Esophagus muscularis mucosa (tissue), 4 donors: ENCODE data around the gene PCDHGA4. TPM values are rescaled to one million over a fixed set of nuclear protein-coding genes. Genes with fewer than 3 reads are reported as not detected.

ENCODE experiments used
- DNase-seq: peaks from one replicate; pipeline ENCODE4 v3.0.0-alpha.2; 2017; ENCODE audit errors: extremely low spot score
- H3K27ac ChIP-seq, 4 donors: fragments of 200-600 bp; sonication (generic); replicated peaks in 1 of 4; 1 replicate in 3 of 4; 2 replicates in 1 of 4; pipeline ENCODE4 v1.5.1; 2016 to 2019; ENCODE audit warnings: mild to moderate bottlenecking in 1 of 4
- H3K27me3 ChIP-seq, 4 donors: fragments of 200-600 bp; sonication (generic); one replicate each; pipeline versions ENCODE4 v1.5.1 to v1.6.0; 2016 to 2019
- H3K36me3 ChIP-seq, 4 donors: fragments of 200-600 bp; sonication (generic); one replicate each; pipeline ENCODE4 v1.5.1; 2016 to 2019
- H3K4me1 ChIP-seq, 4 donors: fragments of 200-600 bp; sonication (generic); one replicate each; pipeline ENCODE4 v1.5.1; 2016 to 2019
- H3K4me3 ChIP-seq, 4 donors: fragments of 200-600 bp; sonication (generic); 1 replicate in 2 of 4; 2 replicates in 2 of 4; pipeline ENCODE4 v1.5.1; 2016 to 2019; ENCODE audit warnings: mild to moderate bottlenecking in 4 of 4, moderate library complexity in 1 of 4
- H3K9me3 ChIP-seq, 4 donors: fragments of 200-600 bp; sonication (generic); 1 replicate in 3 of 4; 2 replicates in 1 of 4; pipeline ENCODE4 v1.5.1; 2016 to 2019
- EP300 ChIP-seq: sonication (generic); formaldehyde crosslinking; IDR thresholded peaks from one replicate; pipeline ENCODE4 v1.6.1; 2017; ENCODE audit warnings: antibody characterized with exemption
- POLR2A ChIP-seq: fragments of 450-650 bp; IDR thresholded peaks from one replicate; pipeline ENCODE4 v1.6.1; 2017; ENCODE audit warnings: antibody characterized with exemption, moderate library complexity, mild to moderate bottlenecking, low read depth
- POLR2AphosphoS5 ChIP-seq, 2 donors: sonication (generic); formaldehyde crosslinking; IDR thresholded peaks; one replicate each; pipeline ENCODE4 v1.6.1; 2017; ENCODE audit warnings: antibody characterized with exemption in 2 of 2
- WGBS: methylation state at CpG from one replicate; pipeline ENCODE4 v1.1.5; 2018; 5-methylcytosine and 5-hydroxymethylcytosine counted together
- intact Hi-C: fragments of 100-400 bp; cut with DNase I; formaldehyde crosslinking; loops from one replicate; pipeline ENCODE4 v1.15.1; 2023
- total RNA-seq, 4 donors: library from RNA; depleted of rRNA; stranded (reverse); fragments of >200 nt; gene quantifications; one replicate each; pipeline versions ENCODE4 v1.1.0 to v1.2.1, GENCODE V29; 2016
- TF ChIP-seq, protein P1 (sequence below), 3 experiments: fragments of 200-600 bp in 2 of 3; fragments of 450-650 bp in 1 of 3; sonication (generic) in 2 of 3; IDR thresholded peaks; one replicate each; pipeline ENCODE4 v1.5.1; 2017 to 2019; ENCODE audit warnings: antibody characterized with exemption in 3 of 3, mild to moderate bottlenecking in 2 of 3, moderate library complexity in 1 of 3

PCDHGA4 gene
- total RNA-seq, 4 donors from 2014 or later, result 3.6 to 7.9 (median 4.6) TPM

DNA sequence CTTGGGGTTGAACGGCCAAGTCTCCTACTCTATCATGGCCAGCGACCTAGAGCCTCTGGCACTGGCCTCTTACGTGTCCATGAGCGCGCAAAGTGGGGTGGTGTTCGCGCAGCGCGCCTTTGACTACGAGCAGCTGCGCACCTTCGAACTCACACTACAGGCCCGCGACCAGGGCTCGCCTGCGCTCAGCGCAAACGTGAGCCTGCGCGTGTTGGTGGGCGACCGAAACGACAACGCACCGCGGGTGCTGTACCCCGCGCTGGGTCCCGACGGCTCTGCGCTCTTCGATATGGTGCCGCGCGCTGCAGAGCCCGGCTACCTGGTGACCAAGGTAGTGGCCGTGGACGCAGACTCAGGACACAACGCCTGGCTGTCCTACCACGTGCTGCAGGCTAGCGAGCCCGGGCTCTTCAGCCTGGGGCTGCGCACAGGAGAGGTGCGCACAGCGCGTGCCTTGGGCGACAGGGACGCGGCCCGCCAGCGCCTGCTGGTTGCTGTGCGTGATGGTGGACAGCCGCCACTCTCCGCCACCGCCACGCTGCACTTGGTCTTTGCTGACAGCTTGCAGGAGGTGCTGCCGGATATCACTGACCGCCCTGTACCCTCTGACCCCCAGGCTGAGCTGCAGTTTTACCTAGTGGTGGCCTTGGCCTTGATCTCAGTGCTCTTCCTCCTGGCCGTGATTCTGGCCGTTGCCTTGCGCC is 44.9 kb downstream of the PCDHGA4 start:
- H3K27me3 ChIP-seq, result peaks cover 0 to 9% (median 0%) of the 10 kb centered on the region in 4 donors
- WGBS, result 23% methylated on average over 33 of the region's 61 CpGs
- no peaks in the 10 kb centered on the region for H3K4me1 ChIP-seq
- no peak overlapping the region for H3K27ac ChIP-seq
- H3K36me3 ChIP-seq, result peaks cover 0 to 6% (median 0%) of the 10 kb centered on the region in 4 donors
- TF ChIP-seq POLR2AphosphoS5 (IDR thresholded peaks at IDR 0.05) (no peak), POLR2A (no peak), EP300 (no peak)
- TF ChIP-seq, protein P1, sequence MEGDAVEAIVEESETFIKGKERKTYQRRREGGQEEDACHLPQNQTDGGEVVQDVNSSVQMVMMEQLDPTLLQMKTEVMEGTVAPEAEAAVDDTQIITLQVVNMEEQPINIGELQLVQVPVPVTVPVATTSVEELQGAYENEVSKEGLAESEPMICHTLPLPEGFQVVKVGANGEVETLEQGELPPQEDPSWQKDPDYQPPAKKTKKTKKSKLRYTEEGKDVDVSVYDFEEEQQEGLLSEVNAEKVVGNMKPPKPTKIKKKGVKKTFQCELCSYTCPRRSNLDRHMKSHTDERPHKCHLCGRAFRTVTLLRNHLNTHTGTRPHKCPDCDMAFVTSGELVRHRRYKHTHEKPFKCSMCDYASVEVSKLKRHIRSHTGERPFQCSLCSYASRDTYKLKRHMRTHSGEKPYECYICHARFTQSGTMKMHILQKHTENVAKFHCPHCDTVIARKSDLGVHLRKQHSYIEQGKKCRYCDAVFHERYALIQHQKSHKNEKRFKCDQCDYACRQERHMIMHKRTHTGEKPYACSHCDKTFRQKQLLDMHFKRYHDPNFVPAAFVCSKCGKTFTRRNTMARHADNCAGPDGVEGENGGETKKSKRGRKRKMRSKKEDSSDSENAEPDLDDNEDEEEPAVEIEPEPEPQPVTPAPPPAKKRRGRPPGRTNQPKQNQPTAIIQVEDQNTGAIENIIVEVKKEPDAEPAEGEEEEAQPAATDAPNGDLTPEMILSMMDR (IDR thresholded peaks at IDR 0.05), result no peak
- peaks cover 21 to 94% (median 93%) of the 10 kb centered on the region in 4 donors for H3K9me3 ChIP-seq
- intact Hi-C loops, result no loop called here
- DNase-seq, result no peak
- peak overlapping the region in 2 of 4 donors; percentile 5 to 18 for H3K4me3 ChIP-seq

DNA sequence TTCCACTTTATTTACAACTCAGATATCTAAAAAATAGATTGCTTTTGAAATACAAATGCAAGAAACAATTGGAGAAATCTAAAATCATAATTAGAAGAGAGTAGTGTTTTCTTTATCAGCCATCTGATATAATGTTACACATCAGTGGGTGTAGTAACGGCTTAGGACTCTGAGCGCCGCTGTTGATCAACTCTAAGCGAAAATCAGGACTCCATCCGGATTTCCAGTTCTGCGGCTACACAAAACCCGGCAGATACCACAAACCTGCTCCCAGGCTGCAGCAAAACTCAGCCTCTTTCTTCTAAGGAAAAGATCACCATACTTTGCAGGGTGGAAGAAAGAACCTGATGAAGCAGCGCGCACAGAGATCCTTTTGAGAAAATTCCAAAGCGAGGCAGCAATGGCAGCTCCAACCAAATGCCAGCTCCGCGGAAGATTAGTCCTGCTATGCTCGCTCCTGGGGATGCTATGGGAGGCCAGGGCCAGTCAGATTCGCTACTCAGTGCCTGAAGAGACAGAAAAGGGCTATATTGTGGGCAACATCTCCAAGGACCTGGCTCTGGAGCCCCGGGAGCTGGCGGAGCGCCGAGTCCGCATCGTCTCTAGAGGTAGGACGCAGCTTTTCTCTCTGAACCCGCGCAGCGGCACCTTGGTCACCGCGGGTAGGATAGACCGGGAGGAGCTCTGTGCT is 47.9 kb downstream of the PCDHGA4 start, which contains the start of gene PCDHGA9:
Gene PCDHGA9 (plus strand): TSS at position 226 of the 691 bp plus-strand sequence. CDS start 175 bp downstream, at position 401.
- H3K27ac ChIP-seq, result no peak within 1 kb of the TSS
- intact Hi-C loops, result no loop called here

DNA sequence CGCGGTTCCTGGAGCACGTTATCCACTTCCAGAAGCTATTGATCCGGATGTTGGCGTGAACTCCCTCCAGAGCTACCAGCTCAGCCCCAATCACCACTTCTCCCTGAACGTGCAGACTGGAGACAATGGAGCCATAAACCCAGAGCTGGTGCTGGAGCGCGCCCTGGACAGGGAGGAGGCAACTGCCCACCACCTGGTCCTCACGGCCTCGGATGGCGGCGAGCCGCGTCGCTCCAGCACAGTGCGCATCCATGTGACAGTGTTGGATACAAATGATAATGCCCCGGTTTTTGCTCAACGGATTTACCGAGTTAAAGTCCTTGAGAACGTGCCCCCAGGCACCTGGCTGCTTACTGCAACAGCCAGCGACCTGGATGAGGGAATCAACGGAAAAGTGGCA is 48.6 kb downstream of the PCDHGA4 start:
- TF ChIP-seq POLR2A, result no peak
- TF ChIP-seq EP300, result no peak
- TF ChIP-seq POLR2AphosphoS5 (IDR thresholded peaks at IDR 0.05), result no peak
- TF ChIP-seq, protein P1 (IDR thresholded peaks at IDR 0.05), result no peak
- H3K27ac ChIP-seq, result no peak overlapping the region
- intact Hi-C loops, result no loop called here
- H3K36me3 ChIP-seq, result peaks cover 0 to 6% (median 0%) of the 10 kb centered on the region in 4 donors
- no peak for DNase-seq
- WGBS, result 24% methylated on average over 18 of the region's 22 CpGs
- H3K27me3 ChIP-seq, result peaks cover 0 to 9% (median 0%) of the 10 kb centered on the region in 4 donors
- peaks cover 21 to 99% (median 95%) of the 10 kb centered on the region in 4 donors for H3K9me3 ChIP-seq
- H3K4me3 ChIP-seq, result peak overlapping the region in 3 of 4 donors; percentile 36 to 46 (median 39)
- no peaks in the 10 kb centered on the region for H3K4me1 ChIP-seq

More for the DNA sequence above, 47.9 kb downstream of the PCDHGA4 start, which contains the start of gene PCDHGA9:
- Histone ChIP-seq H3K4me3 (peak within 1 kb of the TSS; percentile 23 to 46 (median 38)), H3K9me3 (peaks cover 21 to 95% (median 92%) of the 10 kb centered on the region in 4 donors), H3K36me3 (peaks cover 0 to 6% (median 0%) of the 10 kb centered on the region in 4 donors), H3K4me1 (no peaks in the 10 kb centered on the region), H3K27me3 (peaks cover 0 to 9% (median 0%) of the 10 kb centered on the region in 4 donors)
- TF ChIP-seq, protein P1 (IDR thresholded peaks at IDR 0.05), result peak in 2 of 3 experiments; percentile 18 to 33
- TF ChIP-seq EP300 (no peak), POLR2AphosphoS5 (IDR thresholded peaks at IDR 0.05) (no peak)
- 12% methylated on average over 27 of the region's 27 CpGs for WGBS
- no peak for DNase-seq

Other genes starting within 250 kb of the PCDHGA4 start
- 1 to 10 TPM; 1.2 to 5.1 (median 3.8) TPM for gene PCDHB4, start 233.2 kb upstream of the PCDHGA4 start, total RNA-seq
- 1 to 10 TPM; 3.6 to 7.4 (median 4.0) TPM for gene PCDHB5, start 219.8 kb upstream of the PCDHGA4 start, total RNA-seq
- 1 to 10 TPM in 1 of 4 donors, under 1 TPM in 3; 0.46 to 1.1 (median 0.83) TPM for gene PCDHB6, start 205.0 kb upstream of the PCDHGA4 start, total RNA-seq
- 1 to 10 TPM; 1.1 to 2.9 (median 2.5) TPM for gene PCDHB7, start 182.4 kb upstream of the PCDHGA4 start, total RNA-seq
- 1 to 10 TPM in 1 of 4 donors, under 1 TPM in 3; 0.33 to 2.0 (median 0.87) TPM for gene PCDHB8, start 177.2 kb upstream of the PCDHGA4 start, total RNA-seq
- 1 to 10 TPM; 3.3 to 5.6 (median 3.9) TPM for gene PCDHB16, start 172.6 kb upstream of the PCDHGA4 start, total RNA-seq
- 1 to 10 TPM; 1.5 to 2.9 (median 2.2) TPM for gene PCDHB9, start 167.9 kb upstream of the PCDHGA4 start, total RNA-seq
- 1 to 10 TPM; 3.3 to 7.9 (median 4.9) TPM for gene PCDHB10, start 162.7 kb upstream of the PCDHGA4 start, total RNA-seq
- 1 to 10 TPM; 1.7 to 4.6 (median 2.9) TPM for gene PCDHB11, start 155.4 kb upstream of the PCDHGA4 start, total RNA-seq
- gene PCDHB12, start 146.3 kb upstream of the PCDHGA4 start, total RNA-seq, result 1 to 10 TPM; 2.2 to 4.3 (median 2.9) TPM
- 1 to 10 TPM; 4.3 to 8.1 (median 5.6) TPM for gene PCDHB13, start 141.1 kb upstream of the PCDHGA4 start, total RNA-seq
- 1 to 10 TPM; 6.8 to 9.9 (median 8.3) TPM for gene PCDHB14, start 131.7 kb upstream of the PCDHGA4 start, total RNA-seq
- gene PCDHB15, start 109.6 kb upstream of the PCDHGA4 start, total RNA-seq, result 1 to 10 TPM; 4.0 to 7.0 (median 4.5) TPM
- gene SLC25A2, start 51.0 kb upstream of the PCDHGA4 start, total RNA-seq, result under 1 TPM in 2 of 4 donors, not detected in 2; 0.23 to 0.65 TPM
- gene TAF7, start 34.2 kb upstream of the PCDHGA4 start, total RNA-seq, result 10 to 100 TPM; 44.0 to 65.9 (median 59.1) TPM
- 1 to 10 TPM in 1 of 4 donors, under 1 TPM in 3; 0.45 to 1.2 (median 0.76) TPM for gene PCDHGA1, start 24.5 kb upstream of the PCDHGA4 start, total RNA-seq
- gene PCDHGA2, start 16.3 kb upstream of the PCDHGA4 start, total RNA-seq, result 1 to 10 TPM; 2.5 to 5.4 (median 4.0) TPM
- 1 to 10 TPM; 1.7 to 2.6 (median 1.8) TPM for gene PCDHGA3, start 11.2 kb upstream of the PCDHGA4 start, total RNA-seq
- 1 to 10 TPM; 2.7 to 5.1 (median 3.0) TPM for gene PCDHGB1, start 4.9 kb upstream of the PCDHGA4 start, total RNA-seq
- 1 to 10 TPM; 3.2 to 5.7 (median 4.1) TPM for gene PCDHGB2, start 5.0 kb downstream of the PCDHGA4 start, total RNA-seq
- 1 to 10 TPM; 2.6 to 5.4 (median 4.7) TPM for gene PCDHGA5, start 9.1 kb downstream of the PCDHGA4 start, total RNA-seq
- 1 to 10 TPM; 2.5 to 7.5 (median 3.8) TPM for gene PCDHGB3, start 15.2 kb downstream of the PCDHGA4 start, total RNA-seq
- 1 to 10 TPM; 4.1 to 7.1 (median 5.9) TPM for gene PCDHGA6, start 18.9 kb downstream of the PCDHGA4 start, total RNA-seq
- gene PCDHGA7, start 27.7 kb downstream of the PCDHGA4 start, total RNA-seq, result 1 to 10 TPM; 4.3 to 9.1 (median 6.4) TPM
- gene PCDHGB4, start 32.7 kb downstream of the PCDHGA4 start, total RNA-seq, result 1 to 10 TPM; 3.8 to 5.5 (median 4.6) TPM
- 1 to 10 TPM; 1.7 to 5.8 (median 3.3) TPM for gene PCDHGA8, start 37.6 kb downstream of the PCDHGA4 start, total RNA-seq
- gene PCDHGB5, start 42.9 kb downstream of the PCDHGA4 start, total RNA-seq, result 1 to 10 TPM; 4.8 to 10.0 (median 7.8) TPM
- gene PCDHGA9, start 47.8 kb downstream of the PCDHGA4 start, total RNA-seq, result 1 to 10 TPM; 3.3 to 8.7 (median 4.9) TPM
- gene PCDHGB6, start 53.0 kb downstream of the PCDHGA4 start, total RNA-seq, result 1 to 10 TPM; 6.2 to 8.4 (median 7.4) TPM
- 1 to 10 TPM; 2.3 to 6.2 (median 4.3) TPM for gene PCDHGA10, start 58.0 kb downstream of the PCDHGA4 start, total RNA-seq
- 10 to 100 TPM; 13.9 to 18.0 (median 14.4) TPM for gene PCDHGB7, start 62.7 kb downstream of the PCDHGA4 start, total RNA-seq
- 1 to 10 TPM; 3.0 to 5.8 (median 4.5) TPM for gene PCDHGA11, start 66.0 kb downstream of the PCDHGA4 start, total RNA-seq
- 10 to 100 TPM in 3 of 4 donors, 1 to 10 TPM in 1; 7.6 to 13.7 (median 11.6) TPM for gene PCDHGA12, start 75.5 kb downstream of the PCDHGA4 start, total RNA-seq
- 10 to 100 TPM; 56.5 to 81.1 (median 65.5) TPM for gene PCDHGC3, start 120.9 kb downstream of the PCDHGA4 start, total RNA-seq
- 1 to 10 TPM in 3 of 4 donors, under 1 TPM in 1; 0.91 to 3.3 (median 2.0) TPM for gene PCDHGC4, start 130.0 kb downstream of the PCDHGA4 start, total RNA-seq
- 1 to 10 TPM in 3 of 4 donors, under 1 TPM in 1; 0.71 to 3.7 (median 1.4) TPM for gene PCDHGC5, start 134.1 kb downstream of the PCDHGA4 start, total RNA-seq